Cardiac muscle cell (in vitro differentiated cells and primary cell): ENCODE results near the gene TRMT5. TPM values are rescaled to one million over a fixed set of nuclear protein-coding genes. Genes with fewer than 3 reads are reported as not detected.
A peak's percentile ranks its signal among the peaks of the same experiment; 100 is the strongest.

Source experiments
- DNase-seq, 2 donors: peaks; one replicate each; pipeline versions ENCODE4 v3.0.0 to v3.0.0-alpha.2; 2010 to 2017; ENCODE audit warnings: low read depth in 1 of 2, low spot score in 1 of 2
- H3K27ac ChIP-seq: fragments of 200-600 bp; sonication (generic); 2 replicates; pipeline ENCODE4 v1.5.1; 2016
- H3K27me3 ChIP-seq: fragments of 200-600 bp; sonication (generic); 2 replicates; pipeline ENCODE4 v1.6.0; 2016; ENCODE audit warnings: control low read depth
- H3K36me3 ChIP-seq: fragments of 200-600 bp; sonication (generic); 2 replicates; pipeline ENCODE4 v1.5.1; 2016; ENCODE audit warnings: control low read depth
- H3K4me1 ChIP-seq: fragments of 200-600 bp; sonication (generic); 2 replicates; pipeline ENCODE4 v1.8.1; 2017; ENCODE audit warnings: low read depth, mild to moderate bottlenecking, mixed run types
- H3K4me3 ChIP-seq: fragments of 200-600 bp; sonication (generic); 2 replicates; pipeline ENCODE4 v1.5.1; 2016; ENCODE audit warnings: mild to moderate bottlenecking
- H3K9me3 ChIP-seq: fragments of 200-600 bp; sonication (generic); 2 replicates; pipeline ENCODE4 v1.5.1; 2017; ENCODE audit warnings: low read depth, mild to moderate bottlenecking, control low read depth
- polyA plus RNA-seq: library from polyadenylated mRNA; unstranded; fragments of >200 nt; fragmentation: Nextera tagmentation; extraction: Ambion mirVana; gene quantifications from 2 replicates; pipeline ENCODE4 v1.2.1, GENCODE V29; 2016
- total RNA-seq: library from RNA; depleted of rRNA; stranded (reverse); fragments of >200 nt; gene quantifications from 2 replicates; pipeline ENCODE4 v1.2.3, GENCODE V29; 2016
- TF ChIP-seq, protein P1 (sequence below): IDR thresholded peaks from 2 replicates; pipeline ENCODE4 v1.5.1; 2012; ENCODE audit warnings: low read depth, mild to moderate bottlenecking, low read length

The TRMT5 gene
- total and polyA plus RNA-seq, 2 experiments from 2014 or later: 6.5 to 7.6 TPM

DNA sequence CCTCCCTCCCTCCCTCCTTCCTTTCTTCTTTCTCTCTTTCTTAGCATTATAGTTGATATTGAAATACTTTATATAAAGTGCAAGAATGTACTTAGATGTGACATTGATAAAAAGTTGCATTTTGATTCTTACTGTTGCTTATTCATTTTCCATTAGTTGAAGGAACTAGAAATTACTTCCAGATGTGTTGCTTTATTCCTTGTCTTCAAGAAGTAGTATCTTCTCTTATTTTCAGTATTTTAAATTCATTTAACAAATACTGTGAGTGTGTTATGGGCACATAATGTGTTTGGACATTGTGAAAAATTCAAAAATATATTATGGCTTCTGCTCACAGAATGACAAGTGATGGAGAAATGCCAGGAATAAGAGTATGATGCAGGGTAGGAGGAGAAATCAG lies 45.6 kb downstream of the TRMT5 start:
- TF ChIP-seq, protein P1, sequence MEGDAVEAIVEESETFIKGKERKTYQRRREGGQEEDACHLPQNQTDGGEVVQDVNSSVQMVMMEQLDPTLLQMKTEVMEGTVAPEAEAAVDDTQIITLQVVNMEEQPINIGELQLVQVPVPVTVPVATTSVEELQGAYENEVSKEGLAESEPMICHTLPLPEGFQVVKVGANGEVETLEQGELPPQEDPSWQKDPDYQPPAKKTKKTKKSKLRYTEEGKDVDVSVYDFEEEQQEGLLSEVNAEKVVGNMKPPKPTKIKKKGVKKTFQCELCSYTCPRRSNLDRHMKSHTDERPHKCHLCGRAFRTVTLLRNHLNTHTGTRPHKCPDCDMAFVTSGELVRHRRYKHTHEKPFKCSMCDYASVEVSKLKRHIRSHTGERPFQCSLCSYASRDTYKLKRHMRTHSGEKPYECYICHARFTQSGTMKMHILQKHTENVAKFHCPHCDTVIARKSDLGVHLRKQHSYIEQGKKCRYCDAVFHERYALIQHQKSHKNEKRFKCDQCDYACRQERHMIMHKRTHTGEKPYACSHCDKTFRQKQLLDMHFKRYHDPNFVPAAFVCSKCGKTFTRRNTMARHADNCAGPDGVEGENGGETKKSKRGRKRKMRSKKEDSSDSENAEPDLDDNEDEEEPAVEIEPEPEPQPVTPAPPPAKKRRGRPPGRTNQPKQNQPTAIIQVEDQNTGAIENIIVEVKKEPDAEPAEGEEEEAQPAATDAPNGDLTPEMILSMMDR: no peak

GRCh38 chr14:60933920-60934655 lies 46.8 kb downstream of the TRMT5 start:
- no peak for DNase-seq
- H3K9me3 ChIP-seq: no peaks in the 10 kb centered on the region
- no peaks in the 10 kb centered on the region for H3K27me3 ChIP-seq
- no peaks in the 10 kb centered on the region for H3K36me3 ChIP-seq
- H3K4me3 ChIP-seq: no peak overlapping the region
- no peaks in the 10 kb centered on the region for H3K4me1 ChIP-seq
- TF ChIP-seq, protein P1: no peak
- H3K27ac ChIP-seq: peak overlapping the region; percentile 36

More for the DNA sequence above, 45.6 kb downstream of the TRMT5 start:
- H3K4me3 ChIP-seq: no peak overlapping the region
- no peaks in the 10 kb centered on the region for H3K4me1 ChIP-seq
- no peak for DNase-seq
- H3K27me3 ChIP-seq: no peaks in the 10 kb centered on the region
- no peak overlapping the region for H3K27ac ChIP-seq
- no peaks in the 10 kb centered on the region for H3K36me3 ChIP-seq
- H3K9me3 ChIP-seq: no peaks in the 10 kb centered on the region

GRCh38 chr14:60931218-60931617 lies 49.7 kb downstream of the TRMT5 start:
- H3K27me3 ChIP-seq: no peaks in the 10 kb centered on the region
- H3K9me3 ChIP-seq: no peaks in the 10 kb centered on the region
- H3K4me3 ChIP-seq: no peak overlapping the region
- no peak overlapping the region for H3K27ac ChIP-seq
- DNase-seq: no peak
- H3K36me3 ChIP-seq: no peaks in the 10 kb centered on the region
- no peaks in the 10 kb centered on the region for H3K4me1 ChIP-seq
- TF ChIP-seq, protein P1: no peak

DNA sequence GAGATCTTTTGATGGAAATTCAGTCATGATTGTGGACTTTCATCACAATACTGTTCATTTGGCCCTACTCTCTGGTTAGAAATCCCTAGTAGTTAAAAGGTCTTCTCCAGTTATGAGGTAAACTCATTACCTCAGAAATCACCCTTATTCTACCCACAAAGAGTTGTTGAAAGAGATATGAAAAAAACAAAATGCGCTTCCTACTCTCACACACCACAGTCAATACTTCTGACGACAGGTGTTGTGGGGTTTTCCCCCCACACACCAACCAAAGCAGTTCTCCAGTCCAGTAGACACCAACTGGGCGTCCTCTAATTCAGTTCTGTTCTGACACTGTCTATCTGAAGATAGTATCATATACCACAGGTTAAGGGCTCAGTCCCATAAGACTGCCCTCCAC lies 54.9 kb downstream of the TRMT5 start:
- TF ChIP-seq, protein P1: no peak
- H3K27me3 ChIP-seq: no peaks in the 10 kb centered on the region
- no peaks in the 10 kb centered on the region for H3K36me3 ChIP-seq
- no peak overlapping the region for H3K4me3 ChIP-seq
- H3K9me3 ChIP-seq: no peaks in the 10 kb centered on the region
- H3K27ac ChIP-seq: no peak overlapping the region
- H3K4me1 ChIP-seq: no peaks in the 10 kb centered on the region
- DNase-seq: no peak

DNA sequence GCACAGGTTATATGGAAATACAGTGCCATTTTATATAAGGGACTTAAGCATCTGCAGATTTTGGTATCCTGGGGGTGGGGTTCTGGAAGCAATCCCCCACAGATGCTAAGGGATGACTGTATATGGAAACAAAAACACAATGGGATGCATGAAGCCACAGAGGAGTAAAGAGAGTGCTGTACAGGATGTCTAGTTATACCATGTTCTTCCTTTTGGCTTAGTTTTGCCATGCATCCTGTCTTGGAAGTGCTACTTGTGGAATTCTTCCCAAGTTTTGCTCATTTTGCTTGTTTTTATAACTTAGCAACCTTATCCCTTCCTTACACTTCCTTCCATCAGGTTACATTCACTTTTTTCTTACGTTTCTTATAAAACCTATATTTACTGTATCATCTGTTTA lies 55.6 kb downstream of the TRMT5 start:
- H3K4me3 ChIP-seq: no peak overlapping the region
- H3K27me3 ChIP-seq: no peaks in the 10 kb centered on the region
- no peak for DNase-seq
- H3K36me3 ChIP-seq: no peaks in the 10 kb centered on the region
- H3K27ac ChIP-seq: no peak overlapping the region
- H3K9me3 ChIP-seq: no peaks in the 10 kb centered on the region
- TF ChIP-seq, protein P1: no peak
- H3K4me1 ChIP-seq: no peaks in the 10 kb centered on the region
